Kidney tubule cell (primary cell): ENCODE results near the gene C9orf57.
"Not testable (repeated sequence)": the region's sequence is repeated elsewhere in the genome, so short reads cannot be mapped to it uniquely, and the experiment has no call there.

ENCODE experiments used
- DNase-seq: peaks from one replicate; pipeline ENCODE4 v3.0.0-alpha.2; 2018; ENCODE audit warnings: low spot score

The C9orf57 gene, protein sequence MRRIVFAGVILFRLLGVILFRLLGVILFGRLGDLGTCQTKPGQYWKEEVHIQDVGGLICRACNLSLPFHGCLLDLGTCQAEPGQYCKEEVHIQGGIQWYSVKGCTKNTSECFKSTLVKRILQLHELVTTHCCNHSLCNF

DNA sequence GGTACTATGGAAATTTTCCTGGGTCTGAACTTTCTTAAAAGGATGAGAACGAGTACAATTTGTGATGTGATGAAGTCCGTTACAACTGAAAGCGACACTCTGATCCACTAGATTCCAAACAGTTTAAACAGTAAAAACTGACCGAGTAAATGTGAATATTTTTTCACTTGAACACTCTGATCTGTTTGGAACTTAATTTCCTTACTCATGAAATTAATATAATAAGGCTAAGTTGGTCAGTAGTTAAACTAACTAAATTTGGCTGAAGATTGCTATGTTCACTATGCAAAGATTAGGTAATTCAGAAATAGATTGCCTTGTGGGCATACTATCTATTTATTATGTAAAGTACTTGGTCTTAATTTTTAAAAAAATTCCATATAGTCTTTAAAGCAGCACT is at the start of gene C9orf57:
Gene C9orf57, minus strand, starts transcription at position 101 of the 400 bp plus-strand sequence. CDS start 1,282 bp downstream, outside the sequence.
- no peak for DNase-seq

DNA sequence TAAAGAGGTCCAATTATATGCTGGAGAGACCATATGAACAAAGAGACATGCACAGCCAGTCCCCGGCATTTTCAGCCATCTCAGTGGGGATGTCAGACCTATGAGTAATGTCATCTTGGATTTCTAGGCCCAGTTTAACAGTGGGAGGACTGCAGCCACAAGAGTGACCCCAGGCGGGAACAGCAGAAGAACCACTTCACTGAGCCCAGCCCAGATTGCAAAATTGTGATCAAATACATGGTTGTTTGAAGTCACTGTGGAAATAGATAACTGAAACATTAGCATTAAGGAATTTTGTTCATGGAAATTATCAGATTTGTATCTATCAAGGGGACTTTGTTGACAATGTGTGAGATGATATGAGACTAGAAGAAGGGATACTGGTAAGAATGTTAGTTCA is 42.1 kb upstream of the C9orf57 start:
- DNase-seq: no peak

DNA sequence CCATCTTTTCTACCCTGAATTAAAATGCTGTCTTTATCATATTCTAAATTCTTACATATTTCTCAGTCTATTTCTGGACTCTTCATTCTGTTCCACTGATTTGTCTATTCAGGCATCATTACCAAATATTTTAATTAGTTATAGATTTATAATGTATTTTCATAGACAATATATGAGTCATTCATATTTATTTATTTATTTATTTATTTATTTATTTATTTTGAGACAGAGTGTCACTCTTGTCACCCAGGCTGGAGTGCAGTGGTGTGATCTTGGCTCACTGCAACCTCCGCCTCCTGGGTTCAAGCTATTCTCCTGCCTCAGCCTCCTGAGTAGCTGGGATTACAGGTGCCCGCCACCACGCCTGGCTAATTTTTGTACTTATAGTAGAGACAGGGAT is 35.1 kb upstream of the C9orf57 start:
- DNase-seq: not testable (repeated sequence)

DNA sequence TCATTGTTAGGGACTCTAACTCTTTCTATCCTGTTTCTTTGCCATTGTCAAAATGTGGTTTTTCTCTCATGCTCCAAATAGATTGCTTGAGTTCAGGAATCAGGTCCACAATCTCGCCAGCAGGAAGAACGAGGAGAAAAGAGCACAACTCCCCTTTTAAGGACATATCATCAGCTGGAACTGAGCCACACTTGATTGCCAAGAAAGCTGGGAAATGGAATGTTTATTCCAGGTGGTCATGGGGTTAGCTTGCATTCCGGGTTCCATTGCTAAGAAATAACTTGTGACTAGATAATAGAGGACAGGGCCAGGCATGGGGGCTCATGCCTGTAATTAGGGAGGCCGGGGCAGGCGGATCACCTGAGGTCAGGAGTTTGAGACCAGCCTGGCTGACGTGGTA is 32.4 kb upstream of the C9orf57 start:
- peak; percentile 12 for DNase-seq

DNA sequence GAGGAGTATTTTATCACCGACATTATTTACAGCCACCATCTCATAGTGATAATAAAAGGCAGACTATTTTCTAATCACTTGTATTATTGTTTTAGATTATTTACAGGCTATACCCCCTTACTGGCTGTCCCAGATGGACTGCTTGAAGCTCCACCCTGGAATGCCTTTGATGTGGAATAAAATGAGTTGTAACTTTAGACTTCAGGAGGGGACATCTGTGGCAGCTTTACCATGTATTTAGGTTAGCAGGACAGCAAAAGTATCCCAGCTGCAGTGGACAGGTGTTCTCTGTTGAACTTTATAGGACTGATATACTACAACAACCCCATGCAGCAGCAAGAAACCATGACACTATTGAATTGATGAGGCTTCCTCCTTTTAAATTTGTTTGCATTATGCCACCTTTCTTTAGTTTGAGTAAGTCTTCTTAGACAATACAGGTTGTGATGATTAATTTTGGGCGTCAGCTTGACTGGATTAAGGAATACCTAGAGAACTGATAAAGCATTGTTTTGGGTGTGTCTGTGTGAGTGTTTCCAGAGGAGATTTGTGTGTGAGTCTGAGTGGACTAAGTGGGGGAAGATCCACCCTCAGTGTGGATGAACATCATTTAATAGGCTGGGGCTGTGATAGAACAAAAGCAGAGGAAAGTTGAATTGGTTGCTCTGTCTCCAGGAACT is 29.2 kb upstream of the C9orf57 start:
- no peak for DNase-seq

DNA sequence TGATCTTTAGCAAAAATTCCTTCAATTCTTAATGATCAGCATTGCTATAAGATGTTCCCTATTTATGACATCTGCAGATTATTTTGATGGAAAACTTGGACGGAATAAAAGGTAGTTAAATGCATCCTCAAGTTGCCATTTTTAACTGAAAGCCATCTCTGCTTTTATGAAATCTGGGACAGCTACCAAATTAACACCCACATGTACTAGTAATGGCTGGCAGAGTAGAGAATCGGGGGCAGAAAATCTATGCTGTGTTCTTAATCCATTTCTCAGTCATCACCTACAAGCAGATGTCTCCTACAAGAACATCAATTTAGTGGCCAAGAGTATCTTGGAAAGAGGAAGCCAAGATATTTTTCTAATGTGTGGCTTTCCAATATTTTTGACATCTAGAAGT is 22.1 kb upstream of the C9orf57 start:
- DNase-seq: no peak

DNA sequence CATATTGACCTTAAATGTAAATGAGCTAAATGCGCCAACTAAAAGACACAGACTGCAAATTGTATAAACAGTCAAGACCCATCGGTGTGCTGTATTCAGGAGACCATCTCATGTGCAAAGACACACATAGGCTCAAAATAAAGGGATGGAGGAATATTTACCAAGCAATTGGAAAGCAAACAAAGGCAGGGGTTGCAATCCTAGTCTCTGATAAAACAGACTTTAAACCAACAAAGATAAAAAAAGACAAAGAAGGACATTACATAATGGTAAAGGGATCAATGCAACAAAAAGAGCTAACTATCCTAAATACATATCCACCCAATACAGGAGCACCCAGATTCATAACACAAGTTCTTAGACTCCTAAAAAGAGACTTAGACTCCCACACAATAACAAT is 14.3 kb upstream of the C9orf57 start:
- DNase-seq: not testable (repeated sequence)

DNA sequence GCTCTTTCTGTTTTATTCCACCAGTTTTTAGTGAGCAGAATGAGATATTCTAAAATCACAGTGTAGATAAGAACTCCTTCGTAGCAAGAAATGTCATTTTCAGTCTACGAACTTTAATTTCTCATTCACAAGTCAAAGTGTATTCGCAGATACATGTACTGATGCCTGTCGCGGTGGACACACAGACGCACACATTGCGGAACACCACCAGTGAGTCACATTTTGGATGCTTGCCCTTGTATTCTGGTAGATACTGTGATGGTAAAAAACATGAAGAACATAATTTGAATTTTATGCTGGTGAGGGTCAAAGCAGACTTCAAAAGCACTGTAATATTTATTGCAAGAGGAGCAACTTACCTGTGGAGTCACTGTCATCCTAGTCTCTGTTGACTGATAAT is 4.7 kb upstream of the C9orf57 start:
- no peak for DNase-seq

DNA sequence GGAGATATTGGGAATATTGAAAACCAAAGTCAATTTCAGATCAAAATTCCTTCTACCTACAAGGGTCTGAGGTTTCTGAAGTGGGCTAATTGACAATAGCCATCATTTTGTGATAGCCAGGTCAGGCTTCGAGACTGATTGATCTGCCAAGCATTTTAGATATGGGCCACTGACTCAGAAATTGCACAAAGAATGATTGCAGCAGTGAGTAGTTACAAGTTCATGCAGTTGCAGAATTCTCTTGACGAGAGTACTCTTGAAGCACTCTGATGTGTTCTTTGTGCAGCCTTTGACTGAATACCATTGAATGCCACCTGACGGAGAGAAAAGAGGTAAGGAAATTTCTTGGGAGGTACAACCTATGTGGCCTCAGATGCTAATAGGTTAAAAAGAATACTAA is 8.3 kb downstream of the C9orf57 start:
- DNase-seq: no peak

DNA sequence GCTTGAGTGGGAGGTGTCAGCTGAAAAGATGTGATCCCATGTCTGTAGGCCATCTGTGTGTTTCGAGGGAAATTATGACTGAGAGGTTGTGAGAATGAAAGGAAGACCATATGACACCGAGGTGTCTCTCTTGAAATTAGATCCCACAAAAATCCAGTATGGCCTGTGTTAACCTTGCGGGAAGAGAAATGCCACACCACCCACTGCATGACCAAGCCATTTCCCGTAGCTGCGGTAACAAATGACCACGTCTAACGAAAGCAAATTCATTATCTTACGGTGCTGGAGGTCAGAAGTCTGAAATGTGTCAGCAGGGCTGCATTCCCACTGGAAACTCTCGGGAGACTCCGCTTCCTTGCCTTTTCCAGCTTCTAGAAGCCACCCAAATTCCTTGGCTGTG is 11.6 kb downstream of the C9orf57 start:
- DNase-seq: no peak

DNA sequence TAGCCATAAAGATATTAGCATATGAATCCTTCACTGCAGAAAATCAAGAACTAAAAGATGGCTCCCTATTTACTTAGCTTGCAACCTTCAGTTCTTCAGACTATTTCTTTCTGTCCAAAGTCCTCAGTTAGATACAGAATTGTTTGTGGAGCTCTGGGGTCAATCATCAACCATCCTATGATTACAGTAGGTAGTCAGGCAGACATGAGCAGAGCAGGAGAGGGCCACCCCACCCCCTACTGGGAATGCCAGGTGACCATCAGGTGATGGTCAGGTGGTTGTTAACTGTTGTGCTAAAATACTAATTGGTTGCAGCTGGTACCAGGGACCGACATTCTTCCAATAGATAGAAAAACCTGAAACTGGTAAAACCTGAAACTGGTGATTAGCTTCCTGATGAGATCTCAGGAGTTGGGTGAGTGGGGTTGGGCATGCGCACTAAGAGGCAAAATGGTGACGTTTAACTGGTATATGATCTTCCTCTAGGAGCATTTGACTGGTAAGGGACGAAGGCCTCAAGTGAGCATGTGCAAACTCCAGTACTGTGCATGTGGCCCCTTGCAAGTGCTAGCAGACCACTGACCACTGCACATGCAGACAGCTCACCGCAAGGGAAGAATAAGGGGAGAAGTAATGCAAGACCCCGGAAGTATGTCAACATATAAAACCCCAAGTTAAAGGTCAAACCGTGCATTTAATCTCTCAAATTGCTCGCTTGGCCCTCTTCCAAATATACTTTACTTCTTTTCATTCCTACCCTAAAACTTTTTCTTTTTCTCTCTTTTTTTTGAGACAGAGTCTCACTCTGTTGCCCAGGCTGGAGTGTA is 13.6 kb downstream of the C9orf57 start:
- DNase-seq: no peak

DNA sequence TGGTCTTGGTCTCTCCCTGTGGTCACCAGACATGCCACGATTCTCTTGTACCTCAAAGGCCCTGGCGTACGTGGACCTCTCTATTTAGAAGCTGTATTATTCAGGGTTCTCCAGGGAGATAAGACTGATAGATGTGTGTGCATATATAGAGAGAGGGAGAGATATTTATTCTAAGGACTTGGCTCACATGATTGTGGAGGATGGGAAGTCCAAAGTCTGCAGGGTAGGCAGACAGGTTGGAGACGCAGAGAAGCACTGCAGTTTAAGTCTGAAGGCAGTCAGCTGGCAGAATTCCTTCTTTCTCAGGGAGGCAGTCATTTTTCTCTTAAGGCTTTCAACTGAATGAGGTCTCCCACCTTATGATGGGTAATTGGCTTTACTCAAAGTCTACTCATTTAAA is 16.3 kb downstream of the C9orf57 start:
- DNase-seq: no peak

DNA sequence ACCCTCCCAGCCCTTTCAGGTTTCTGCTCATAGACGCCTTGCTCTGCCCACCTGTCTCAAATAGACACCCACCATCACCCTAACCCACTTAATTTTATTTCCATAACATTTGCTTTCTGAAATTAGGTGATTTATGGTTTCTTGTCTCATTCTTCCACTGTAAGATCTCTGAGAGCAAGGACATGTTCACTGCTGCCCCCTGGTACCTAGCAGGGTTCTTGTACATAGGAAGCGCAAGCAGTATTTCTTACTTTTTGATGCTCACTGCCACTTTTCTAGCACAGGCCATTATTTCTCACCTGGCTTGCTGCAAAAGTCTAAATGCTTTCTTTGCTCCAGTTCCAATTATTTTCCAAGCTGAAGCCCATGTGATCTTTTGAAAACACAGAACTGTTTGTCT is 16.8 kb downstream of the C9orf57 start:
- DNase-seq: no peak

DNA sequence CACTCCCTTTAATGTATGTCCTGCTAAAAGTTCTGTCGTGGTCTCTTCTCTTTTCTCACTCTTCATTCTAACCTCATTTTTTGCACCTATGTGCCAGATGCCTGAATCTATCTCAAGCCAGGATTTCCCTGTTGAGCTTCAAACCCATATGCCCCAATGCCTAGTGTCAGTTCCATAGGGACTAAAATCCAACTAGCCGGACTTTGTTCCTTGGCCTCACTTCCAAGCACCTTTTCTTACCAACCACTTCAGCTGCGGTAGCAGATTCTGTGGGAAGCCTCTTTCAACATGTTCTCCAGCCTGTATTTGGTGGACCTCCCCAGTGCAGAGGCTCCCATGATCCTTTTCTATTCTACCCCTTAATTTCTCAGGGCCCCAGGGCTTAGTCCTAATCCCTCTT is 17.5 kb downstream of the C9orf57 start:
- DNase-seq: no peak

DNA sequence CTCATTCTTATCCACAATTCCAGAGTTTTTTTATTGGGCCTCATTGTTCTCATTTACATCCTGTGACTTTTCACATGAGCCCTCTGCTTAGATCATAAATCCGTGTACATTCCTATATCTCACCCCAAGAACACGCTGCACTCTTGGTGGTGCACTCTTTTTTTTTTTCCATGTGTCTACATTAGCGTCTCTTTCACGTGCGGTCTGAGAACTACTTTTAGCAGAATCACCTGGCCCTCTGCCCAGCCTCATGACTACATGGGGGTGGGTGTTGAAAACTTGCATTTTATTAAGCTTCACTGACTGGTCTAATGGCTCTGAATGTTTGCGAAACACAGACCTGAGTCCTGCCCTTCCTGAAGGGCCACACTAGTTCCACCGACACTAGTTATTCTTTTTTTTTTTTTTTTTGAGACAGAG is 18.6 kb downstream of the C9orf57 start:
- DNase-seq: peak; percentile 97

DNA sequence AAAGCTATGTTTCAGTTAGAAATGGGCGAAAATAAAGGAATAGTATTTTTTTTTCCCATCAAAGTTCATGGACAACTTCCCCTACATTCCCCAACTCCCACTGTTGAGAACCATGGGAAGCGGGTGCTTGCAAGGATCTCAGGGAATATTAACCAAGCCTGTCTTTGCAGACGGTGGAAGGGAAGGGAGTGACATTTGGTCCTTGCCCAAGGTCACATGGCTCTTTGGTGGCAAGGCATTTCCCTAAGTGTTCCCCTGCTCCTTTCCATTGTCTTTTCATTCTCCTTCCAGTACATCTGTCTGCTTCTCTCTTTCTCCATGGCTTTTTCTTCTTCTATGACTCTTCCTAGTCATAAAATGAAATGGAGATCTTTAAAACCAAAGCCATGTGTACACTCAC is 19.0 kb downstream of the C9orf57 start:
- DNase-seq: no peak

DNA sequence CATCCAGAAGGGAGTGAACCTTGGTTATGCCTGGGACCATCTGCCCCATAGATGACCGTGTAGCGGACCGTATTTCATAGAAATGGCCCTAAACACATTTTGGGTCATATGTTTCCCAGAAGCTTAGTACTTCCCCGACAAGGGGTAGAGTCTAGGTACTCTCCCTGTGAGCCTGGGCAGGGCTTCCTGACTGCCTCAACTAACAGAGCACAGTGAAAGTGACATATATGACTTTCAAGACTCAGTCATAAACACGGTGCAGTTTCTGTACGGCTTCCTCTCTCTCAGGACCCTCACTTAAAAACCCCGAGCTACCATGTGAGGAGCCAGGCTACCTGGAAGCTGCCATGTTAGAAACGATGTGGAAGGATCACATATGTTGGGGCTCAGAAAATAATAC is 20.9 kb downstream of the C9orf57 start:
- DNase-seq: no peak

DNA sequence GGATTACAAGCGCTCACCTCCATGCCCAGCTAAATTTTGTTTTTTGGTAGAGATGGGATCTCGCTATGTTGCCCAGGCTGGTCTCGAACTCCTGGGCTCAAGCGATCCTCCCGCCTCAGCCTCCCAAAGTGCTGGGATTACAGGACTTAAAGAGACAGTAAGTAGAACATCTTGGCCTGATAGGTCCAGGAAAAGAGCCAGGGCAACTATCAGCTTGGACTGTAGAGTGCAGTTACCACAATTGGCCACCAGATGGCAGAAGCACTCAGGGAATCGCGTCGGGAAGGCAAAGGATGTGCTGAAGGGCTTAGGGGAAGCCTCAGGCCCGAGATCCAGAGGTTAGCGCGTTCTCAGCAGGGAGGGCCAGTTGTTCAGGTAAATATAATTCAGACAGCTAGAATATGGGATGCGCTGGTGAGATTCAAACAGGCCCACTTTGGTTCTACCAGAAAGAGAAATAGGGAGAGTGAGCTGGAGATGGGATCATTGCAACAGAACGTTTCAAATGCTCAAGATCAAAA is 21.5 kb downstream of the C9orf57 start:
- DNase-seq: peak; percentile 80

DNA sequence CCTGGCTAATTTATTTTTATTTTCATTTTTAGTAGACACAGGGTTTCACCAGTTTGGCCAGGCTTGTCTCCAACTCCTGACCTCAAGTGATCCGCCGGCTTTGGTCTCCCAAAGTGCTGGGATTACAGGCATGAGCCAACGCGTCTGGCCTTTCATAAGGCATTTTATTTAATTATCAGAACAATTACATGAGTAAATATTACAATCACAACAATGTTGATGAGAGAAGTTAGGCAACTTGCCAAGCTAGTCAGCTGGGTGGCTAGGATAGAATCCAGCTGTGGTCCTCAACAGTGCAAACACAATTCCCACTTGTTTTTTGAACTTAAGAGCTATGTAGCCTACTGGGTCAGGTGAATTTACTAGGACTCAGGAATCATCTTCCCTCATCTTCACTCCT is 22.0 kb downstream of the C9orf57 start:
- DNase-seq: no peak

DNA sequence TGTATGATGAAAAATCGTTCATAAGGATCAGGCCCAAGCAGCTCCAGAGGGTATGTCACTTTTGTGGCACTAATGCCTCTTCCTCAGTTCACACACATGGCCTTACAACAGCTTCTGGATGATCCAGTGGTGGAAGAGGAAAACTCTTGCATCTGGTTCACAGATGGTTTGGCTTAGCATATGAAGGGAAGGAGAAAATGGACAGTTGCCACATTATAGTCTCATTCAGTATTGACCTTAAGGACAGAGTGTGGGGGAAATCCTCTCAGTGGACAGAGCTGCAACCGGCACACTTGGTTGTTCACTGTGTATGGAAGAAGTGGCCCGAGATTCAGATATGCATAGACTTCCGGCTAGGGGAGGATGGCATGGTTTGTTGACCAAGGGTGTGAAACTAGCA is 22.8 kb downstream of the C9orf57 start:
- no peak for DNase-seq

DNA sequence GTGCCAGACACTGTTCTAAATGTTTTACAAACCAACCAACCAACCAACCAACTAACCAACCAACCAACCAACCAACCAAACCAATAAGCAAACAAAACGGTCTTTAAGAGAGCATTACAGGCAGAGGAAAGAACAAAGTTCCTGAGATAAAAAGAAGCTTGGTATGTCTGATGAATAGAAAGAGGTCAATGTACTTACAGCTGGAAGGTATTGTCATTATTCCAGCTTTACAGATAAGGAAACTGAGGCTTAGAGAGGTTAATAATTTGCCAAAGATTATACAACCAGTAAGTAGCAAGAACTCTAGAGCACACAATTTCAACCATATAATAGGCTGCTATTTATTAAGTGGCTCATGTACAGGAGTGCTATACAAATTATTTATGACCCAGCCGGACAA is 29.6 kb downstream of the C9orf57 start:
- no peak for DNase-seq

DNA sequence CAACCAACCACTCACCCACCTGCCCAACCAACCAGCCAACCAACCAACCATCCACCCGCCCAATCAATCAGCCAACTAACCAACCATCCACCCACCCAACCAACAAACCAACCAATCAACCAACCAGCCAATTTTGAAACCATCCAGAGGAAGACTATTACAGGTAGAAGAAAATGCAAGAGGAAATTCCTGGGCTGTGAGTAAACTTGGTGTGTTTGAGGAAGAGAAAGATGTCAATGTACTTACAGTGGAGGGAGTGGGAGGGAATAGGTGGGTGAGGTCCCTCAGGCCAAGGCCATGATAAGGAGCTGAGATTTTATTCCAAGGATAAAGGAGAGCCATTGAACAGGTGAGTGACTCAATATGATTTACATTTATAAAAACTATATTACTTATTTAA is 30.4 kb downstream of the C9orf57 start:
- peak; percentile 52 for DNase-seq

DNA sequence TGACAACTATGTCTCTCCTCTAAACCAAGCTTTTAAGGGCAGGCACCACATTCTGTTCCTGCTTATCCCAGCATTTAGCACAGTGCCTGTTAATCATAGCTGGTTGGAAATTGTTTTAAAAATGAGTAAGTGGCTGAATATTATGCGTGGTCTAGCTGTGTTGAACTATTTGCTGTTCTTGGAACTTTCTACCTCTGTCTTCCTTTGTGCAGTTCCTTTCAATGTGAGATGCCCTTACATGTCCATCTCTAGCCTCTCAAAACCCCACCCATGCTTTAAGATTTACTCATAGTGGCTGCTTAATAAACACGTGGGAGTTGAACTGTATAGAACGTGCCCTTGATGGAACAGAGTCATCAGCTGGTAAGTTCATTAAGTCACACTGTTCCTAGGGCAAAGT is 34.5 kb downstream of the C9orf57 start:
- DNase-seq: peak; percentile 63
